Testis (tissue), 3 donors: Measurements from ENCODE around the gene PUM2. TPM values are rescaled to one million over a fixed set of nuclear protein-coding genes. Genes with fewer than 3 reads are reported as not detected.

ENCODE experiments used
- DNase-seq: peaks from one replicate; pipeline ENCODE4 v3.0.0-alpha.2; 2019
- H3K27ac ChIP-seq, 2 donors: fragments of 200-600 bp; sonication (generic); one replicate each; pipeline ENCODE4 v1.5.1; 2019
- H3K27me3 ChIP-seq: fragments of 200-600 bp; sonication (generic); one replicate; pipeline ENCODE4 v1.5.1; 2019
- H3K36me3 ChIP-seq: fragments of 200-600 bp; sonication (generic); one replicate; pipeline ENCODE4 v1.5.1; 2017; ENCODE audit warnings: low read depth; ENCODE audit errors: missing control alignments
- H3K4me1 ChIP-seq: fragments of 200-600 bp; sonication (generic); one replicate; pipeline ENCODE4 v1.5.1; 2019
- H3K4me3 ChIP-seq, 2 donors: fragments of 200-600 bp; sonication (generic); one replicate each; pipeline ENCODE4 v1.5.1; 2017 to 2019
- H3K9me3 ChIP-seq: fragments of 200-600 bp; sonication (generic); one replicate; pipeline ENCODE4 v1.5.1; 2017
- CTCF ChIP-seq, 3 experiments: fragments of 450-650 bp in 2 of 3; fragments of 200-600 bp in 1 of 3; sonication (generic) in 1 of 3; IDR thresholded peaks; one replicate each; pipeline ENCODE4 v1.5.1; 2016 to 2019; ENCODE audit warnings: antibody characterized with exemption in 3 of 3, mild to moderate bottlenecking in 2 of 3, moderate library complexity in 1 of 3
- POLR2A ChIP-seq: fragments of 450-650 bp; IDR thresholded peaks from one replicate; pipeline ENCODE4 v1.6.1; 2017; ENCODE audit warnings: antibody characterized with exemption, mild to moderate bottlenecking, moderate library complexity
- WGBS, 2 donors: methylation state at CpG; one replicate each; pipeline ENCODE4 v1.1.5; 2018; 5-methylcytosine and 5-hydroxymethylcytosine counted together
- intact Hi-C: fragments of 100-400 bp; cut with DNase I; formaldehyde crosslinking; loops from one replicate; pipeline ENCODE4 v1.15.1; 2023; ENCODE audit warnings: low total_unique reads
- polyA plus RNA-seq: library from polyadenylated mRNA; stranded (reverse); fragments of 350-450 nt; fragmentation: Illumina TruSeq; extraction: RNeasy Lipid Tissue Mini Kit (QIAGEN cat#74804); gene quantifications from one replicate; pipeline ENCODE4 v1.2.3, GENCODE V29; 2014; ENCODE audit warnings: low read depth, low replicate concordance; ENCODE audit not compliant: insufficient read depth
- small RNA-seq, 2 donors: library from RNA; depleted of rRNA; stranded (forward); fragments of <200 nt; gene quantifications; one replicate each; pipeline ENCODE3, GENCODE V24; 2016
- total RNA-seq, 2 donors: library from RNA; depleted of rRNA; stranded (reverse); fragments of >200 nt; gene quantifications; one replicate each; pipeline ENCODE4 v1.2.3, GENCODE V29; 2016

Gene PUM2
- total and polyA plus RNA-seq, 3 donors from 2014 or later, result 50.5 to 92.5 (median 78.0) TPM

- Histone ChIP-seq H3K4me1 (peaks cover 6% of the 10 kb centered on the region), H3K9me3 (no peaks in the 10 kb centered on the region), H3K4me3 (no peak overlapping the region), H3K36me3 (no peaks in the 10 kb centered on the region), H3K27ac (no peak overlapping the region), H3K27me3 (no peaks in the 10 kb centered on the region)
- no peak for TF ChIP-seq POLR2A
- no peak for TF ChIP-seq CTCF (IDR thresholded peaks at IDR 0.05)
- WGBS, 2 donors, result 89 to 95% methylated on average over 14 to 17 of the region's 17 CpGs
- DNase-seq, result no peak
- intact Hi-C loops, result no loop called here
Measured at GRCh38 chr2:20201671-20202070, 149.0 kb downstream of the PUM2 start.

GRCh38 chr2:20200697-20201555 lies 149.7 kb downstream of the PUM2 start:
- intact Hi-C loops, result no loop called here
- no peaks in the 10 kb centered on the region for H3K36me3 ChIP-seq
- no peaks in the 10 kb centered on the region for H3K27me3 ChIP-seq
- H3K4me3 ChIP-seq, result no peak overlapping the region
- TF ChIP-seq CTCF (IDR thresholded peaks at IDR 0.05) (no peak), POLR2A (no peak)
- H3K27ac ChIP-seq, result no peak overlapping the region
- DNase-seq, result no peak
- peaks cover 9% of the 10 kb centered on the region for H3K4me1 ChIP-seq
- WGBS, 2 donors, result 89 to 93% methylated on average over 26 of the region's 26 CpGs
- H3K9me3 ChIP-seq, result no peaks in the 10 kb centered on the region

- Histone ChIP-seq H3K27me3 (no peaks in the 10 kb centered on the region), H3K36me3 (no peaks in the 10 kb centered on the region), H3K27ac (no peak overlapping the region), H3K4me3 (no peak overlapping the region), H3K4me1 (peaks cover 9% of the 10 kb centered on the region), H3K9me3 (no peaks in the 10 kb centered on the region)
- no peak for TF ChIP-seq CTCF (IDR thresholded peaks at IDR 0.05)
- no peak for TF ChIP-seq POLR2A
- DNase-seq, result no peak
- intact Hi-C loops, result no loop called here
- 91 to 94% methylated on average over 6 of the region's 6 CpGs for WGBS, 2 donors
Measured at GRCh38 chr2:20199633-20200270, 150.9 kb downstream of the PUM2 start.

GRCh38 chr2:20198796-20199632 lies 151.6 kb downstream of the PUM2 start:
- Histone ChIP-seq H3K4me1 (peaks cover 9% of the 10 kb centered on the region), H3K27me3 (no peaks in the 10 kb centered on the region), H3K27ac (no peak overlapping the region), H3K36me3 (no peaks in the 10 kb centered on the region), H3K9me3 (no peaks in the 10 kb centered on the region), H3K4me3 (no peak overlapping the region)
- intact Hi-C loops, result no loop called here
- TF ChIP-seq CTCF (IDR thresholded peaks at IDR 0.05), result no peak
- TF ChIP-seq POLR2A, result no peak
- WGBS, 2 donors, result 88 to 89% methylated on average over 14 of the region's 14 CpGs
- DNase-seq, result no peak

Small RNAs within 50 kb of the gene (small RNA-seq; reads per million reads assigned to genes)
- 0 reads per million in 2 donors for gene RNU7-113P

Other genes starting within 250 kb of the PUM2 start
- 1 to 10 TPM; 8.7 to 9.2 TPM for gene SDC1, start 125.7 kb downstream of the PUM2 start, total RNA-seq
- 11.9 TPM for gene SDC1, start 125.7 kb downstream of the PUM2 start, polyA plus RNA-seq
- 100 to 1,000 TPM; 186 to 244 TPM for gene RHOB, start 96.2 kb upstream of the PUM2 start, total RNA-seq
- 86.3 TPM for gene RHOB, start 96.2 kb upstream of the PUM2 start, polyA plus RNA-seq